ENCODE results near the gene GRAMD1B.

Gene GRAMD1B

GRCh38 chr11:123590296-123590912, 160.3 kb downstream of the GRAMD1B start:
- TF ChIP-seq CTCF (IDR thresholded peaks at IDR 0.05; ENCODE audit: insufficient read depth, low read depth, low read length, missing control alignments): no peak
- peak; percentile 5 for DNase-seq (ENCODE audit: low read depth)
- H3K4me3 ChIP-seq (ENCODE audit: low read length): no peak overlapping the region

- no peak overlapping the region for H3K4me3 ChIP-seq (ENCODE audit: low read length)
- DNase-seq (ENCODE audit: low read depth): no peak
- TF ChIP-seq CTCF (IDR thresholded peaks at IDR 0.05; ENCODE audit: insufficient read depth, low read depth, low read length, missing control alignments): no peak
These were observed 163.5 kb downstream of the GRAMD1B start for GRCh38 chr11:123593570-123593969.

GRCh38 chr11:123594188-123594901, 164.3 kb downstream of the GRAMD1B start:
- no peak for TF ChIP-seq CTCF (IDR thresholded peaks at IDR 0.05; ENCODE audit: insufficient read depth, low read depth, low read length, missing control alignments)
- DNase-seq (ENCODE audit: low read depth): no peak
- no peak overlapping the region for H3K4me3 ChIP-seq (ENCODE audit: low read length)

GRCh38 chr11:123594921-123595320, 164.9 kb downstream of the GRAMD1B start:
- TF ChIP-seq CTCF (IDR thresholded peaks at IDR 0.05; ENCODE audit: insufficient read depth, low read depth, low read length, missing control alignments): no peak
- H3K4me3 ChIP-seq (ENCODE audit: low read length): no peak overlapping the region
- no peak for DNase-seq (ENCODE audit: low read depth)

GRCh38 chr11:123597859-123598258, 167.8 kb downstream of the GRAMD1B start:
- H3K4me3 ChIP-seq (ENCODE audit: low read length): no peak overlapping the region
- peak; percentile 31 for TF ChIP-seq CTCF (IDR thresholded peaks at IDR 0.05; ENCODE audit: insufficient read depth, low read depth, low read length, missing control alignments)

GRCh38 chr11:123601136-123601535, 171.1 kb downstream of the GRAMD1B start:
- TF ChIP-seq CTCF (IDR thresholded peaks at IDR 0.05; ENCODE audit: insufficient read depth, low read depth, low read length, missing control alignments): no peak
- peak; percentile 35 for DNase-seq (ENCODE audit: low read depth)
- no peak overlapping the region for H3K4me3 ChIP-seq (ENCODE audit: low read length)

More at GRCh38 chr11:123597859-123598258, 167.8 kb downstream of the GRAMD1B start:
- DNase-seq (ENCODE audit: low read depth): no peak

Data from epithelial cell of esophagus (primary cell).